ENCODE data around the gene ARHGEF18. TPM values are rescaled to one million over a fixed set of nuclear protein-coding genes. Genes with fewer than 3 reads are reported as not detected.
A peak's percentile ranks its signal among the peaks of the same experiment; 100 is the strongest.

ARHGEF18 gene
- total RNA-seq, 1 experiment from 2014 or later, result 33.2 TPM

DNA sequence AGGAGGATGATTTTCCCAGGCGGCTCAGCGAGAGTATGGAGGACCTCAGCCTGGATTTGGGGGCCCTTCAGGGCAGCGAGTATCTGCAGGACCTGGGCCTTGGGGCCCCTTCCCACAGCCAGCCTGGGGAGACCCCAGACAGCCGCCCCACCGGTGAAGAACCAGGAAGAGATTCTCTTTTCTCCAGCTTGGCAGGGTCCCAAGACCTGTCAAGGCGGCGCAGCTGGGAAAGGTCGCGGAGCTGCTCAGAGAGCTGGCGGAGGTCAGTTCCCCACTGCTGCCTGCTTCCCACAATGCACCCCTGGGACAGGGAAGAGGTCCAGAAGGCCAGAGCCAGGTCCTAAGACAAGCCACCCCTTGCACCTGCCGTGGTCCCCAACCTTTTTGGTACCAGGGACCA lies 24.1 kb downstream of the ARHGEF18 start:
- no peak for DNase-seq (ENCODE audit: low spot score)
- in situ Hi-C loops (cut with HindIII; ENCODE audit: low sequenced_read_pairs), result no loop called here

- in situ Hi-C loops (cut with HindIII; ENCODE audit: low sequenced_read_pairs), result no loop called here
- DNase-seq (ENCODE audit: low spot score), result no peak
Measured at GRCh38 chr19:7373862-7374261, 25.1 kb downstream of the ARHGEF18 start.

- DNase-seq (ENCODE audit: low spot score), result no peak
- in situ Hi-C loops (cut with HindIII; ENCODE audit: low sequenced_read_pairs), result no loop called here
Measured at GRCh38 chr19:7376151-7376852, 27.6 kb downstream of the ARHGEF18 start.

- in situ Hi-C loops (cut with HindIII; ENCODE audit: low sequenced_read_pairs), result no loop called here
- no peak for DNase-seq (ENCODE audit: low spot score)
Measured at GRCh38 chr19:7377196-7377595, 28.5 kb downstream of the ARHGEF18 start.

DNA sequence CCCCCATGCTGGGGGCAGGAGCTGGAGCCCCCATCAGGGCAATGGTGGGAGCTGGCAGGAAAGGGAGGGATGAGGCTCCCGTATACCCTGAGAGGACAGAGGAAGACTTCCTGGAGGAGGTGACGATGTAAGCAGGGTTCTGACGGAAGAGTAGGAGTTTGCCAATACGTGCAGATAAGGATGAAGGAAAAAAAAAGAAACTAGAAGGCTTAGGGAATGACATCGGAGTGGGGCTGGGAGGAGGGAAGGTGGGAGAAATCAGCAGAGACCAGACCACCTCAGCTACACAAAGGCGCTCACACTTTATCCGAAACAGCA lies 32.3 kb downstream of the ARHGEF18 start:
- in situ Hi-C loops (cut with HindIII; ENCODE audit: low sequenced_read_pairs), result no loop called here
- DNase-seq (ENCODE audit: low spot score), result no peak

DNA sequence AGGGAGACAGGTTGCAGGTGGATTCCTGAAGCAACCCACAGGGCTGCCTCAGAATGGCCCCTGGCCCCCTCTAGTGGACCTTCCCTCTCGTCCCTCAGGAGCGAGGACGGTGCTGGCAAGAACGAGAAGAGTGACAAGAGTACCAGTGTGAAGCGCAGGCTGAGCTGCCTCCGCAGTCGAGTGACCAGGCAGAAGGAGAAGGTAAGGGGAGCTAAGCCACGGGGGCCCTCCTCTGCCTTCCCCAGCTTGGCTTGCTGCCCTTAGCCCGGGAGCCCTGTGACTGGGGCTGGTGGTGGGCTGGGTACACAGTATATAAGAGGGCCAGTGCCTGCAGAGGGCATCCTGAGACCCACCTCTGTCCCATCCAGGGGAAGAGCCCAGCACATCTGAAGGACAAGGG lies 34.0 kb downstream of the ARHGEF18 start:
- in situ Hi-C loops (cut with HindIII; ENCODE audit: low sequenced_read_pairs), result no loop called here
- no peak for DNase-seq (ENCODE audit: low spot score)

- no peak for DNase-seq (ENCODE audit: low spot score)
- in situ Hi-C loops (cut with HindIII; ENCODE audit: low sequenced_read_pairs), result no loop called here
Measured at GRCh38 chr19:7383284-7383683, 34.5 kb downstream of the ARHGEF18 start.

DNA sequence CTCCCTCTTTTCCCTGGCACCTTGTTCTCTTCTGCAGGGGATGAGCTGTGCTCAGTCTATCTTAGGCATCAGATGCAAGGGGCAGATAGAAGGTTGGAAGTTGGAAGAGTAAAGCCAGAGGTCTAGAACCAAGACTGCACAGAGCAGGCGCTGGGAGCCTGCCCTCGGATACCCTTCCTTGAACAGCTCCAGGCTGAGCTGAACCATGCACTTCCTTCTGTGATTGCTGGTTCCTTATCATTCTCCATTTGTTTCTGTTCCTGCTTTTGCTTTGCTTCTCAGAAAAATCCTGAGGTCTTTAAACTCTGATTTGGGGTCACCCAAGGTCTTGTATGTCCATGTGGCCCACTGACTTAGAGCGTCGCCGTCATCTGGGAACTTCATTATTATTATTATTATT lies 36.3 kb downstream of the ARHGEF18 start:
- no peak for DNase-seq (ENCODE audit: low spot score)
- in situ Hi-C loops (cut with HindIII; ENCODE audit: low sequenced_read_pairs), result no loop called here

DNA sequence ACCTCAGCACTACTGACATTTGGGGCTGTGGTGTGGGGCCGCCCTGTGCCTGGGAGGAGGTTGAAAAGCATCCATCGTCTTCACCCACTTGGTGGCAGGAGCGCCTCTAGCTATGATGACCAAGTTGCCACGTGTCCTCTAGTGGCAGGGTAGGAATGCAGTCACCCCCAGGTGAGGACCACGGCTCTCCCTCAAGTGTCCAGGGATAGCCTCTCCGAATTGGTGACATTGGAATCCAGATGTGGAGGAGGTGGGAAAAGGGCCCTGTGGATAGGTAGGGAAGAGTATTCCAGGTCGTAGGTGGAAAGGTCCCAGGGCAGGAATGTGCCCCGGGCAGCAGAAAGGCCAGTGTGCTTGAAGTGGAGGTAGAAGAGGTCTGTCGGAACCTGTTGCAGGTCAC lies 37.6 kb downstream of the ARHGEF18 start:
- DNase-seq (ENCODE audit: low spot score), result no peak
- in situ Hi-C loops (cut with HindIII; ENCODE audit: low sequenced_read_pairs), result no loop called here

GRCh38 chr19:7386769-7387168 lies 38.0 kb downstream of the ARHGEF18 start:
- no peak for DNase-seq (ENCODE audit: low spot score)
- in situ Hi-C loops (cut with HindIII; ENCODE audit: low sequenced_read_pairs), result no loop called here

DNA sequence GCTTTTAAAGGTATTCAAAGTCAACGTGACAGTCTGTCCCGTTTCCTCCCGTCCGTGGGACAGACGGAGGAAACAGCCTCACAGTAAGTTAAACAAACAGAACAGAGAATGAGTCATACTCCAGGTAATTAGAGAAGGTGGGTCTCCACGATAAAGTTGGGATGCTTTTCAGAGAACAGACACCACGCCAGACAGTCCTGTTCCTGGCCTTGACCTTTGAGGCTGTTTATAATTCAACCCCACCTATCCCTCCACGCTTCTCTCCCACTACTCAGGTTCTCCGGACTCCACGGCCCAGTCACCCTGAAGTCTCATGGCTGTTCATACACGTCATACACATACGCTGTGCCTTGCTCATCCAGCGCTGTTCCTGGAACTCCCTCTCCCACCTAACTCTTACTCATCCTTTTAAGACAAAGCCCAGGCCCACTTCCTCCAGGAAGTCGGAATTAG lies 42.5 kb downstream of the ARHGEF18 start:
- DNase-seq (ENCODE audit: low spot score), result no peak
- in situ Hi-C loops (cut with HindIII; ENCODE audit: low sequenced_read_pairs), result no loop called here

- no peak for DNase-seq (ENCODE audit: low spot score)
- in situ Hi-C loops (cut with HindIII; ENCODE audit: low sequenced_read_pairs), result no loop called here
Measured at GRCh38 chr19:7393459-7393858, 44.7 kb downstream of the ARHGEF18 start.

DNA sequence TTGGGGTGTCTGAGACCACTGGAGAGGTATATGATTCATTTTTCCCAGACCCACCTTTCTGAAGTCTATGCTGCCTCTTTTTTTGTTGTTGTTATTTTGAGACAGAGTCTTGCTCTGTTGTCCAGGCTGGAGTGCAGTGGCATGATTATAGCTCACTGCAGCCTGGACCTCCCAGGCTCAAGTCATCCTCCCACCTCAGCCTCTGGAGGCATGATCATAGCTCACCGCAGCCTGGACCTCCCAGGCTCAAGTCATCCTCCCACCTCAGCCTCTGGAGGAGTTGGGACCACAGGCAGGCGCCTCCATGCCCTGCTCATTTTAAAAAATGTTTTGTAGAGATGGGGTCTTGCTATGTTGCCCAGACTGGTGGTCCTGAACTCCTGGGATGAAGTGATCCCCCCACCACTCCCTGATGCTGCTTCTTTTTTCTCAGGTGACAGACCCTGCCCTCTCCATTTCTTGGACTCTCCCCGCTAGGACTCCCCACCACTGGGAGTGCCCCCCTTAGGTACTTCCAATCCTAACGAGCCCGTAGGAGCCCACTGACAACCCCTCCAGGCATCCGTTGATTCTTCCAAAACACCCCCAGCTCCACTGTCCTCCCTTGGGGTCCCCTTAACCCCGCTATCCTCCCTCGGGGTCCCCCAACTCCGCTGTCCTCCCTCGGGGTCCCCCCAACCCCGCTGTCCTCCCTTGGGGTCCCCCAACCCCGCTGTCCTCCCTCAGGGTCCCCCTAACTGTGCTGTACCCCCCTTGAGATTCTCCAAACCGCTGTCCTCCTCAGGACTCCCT lies 45.4 kb downstream of the ARHGEF18 start:
- in situ Hi-C loops (cut with HindIII; ENCODE audit: low sequenced_read_pairs), result no loop called here
- DNase-seq (ENCODE audit: low spot score), result no peak

DNA sequence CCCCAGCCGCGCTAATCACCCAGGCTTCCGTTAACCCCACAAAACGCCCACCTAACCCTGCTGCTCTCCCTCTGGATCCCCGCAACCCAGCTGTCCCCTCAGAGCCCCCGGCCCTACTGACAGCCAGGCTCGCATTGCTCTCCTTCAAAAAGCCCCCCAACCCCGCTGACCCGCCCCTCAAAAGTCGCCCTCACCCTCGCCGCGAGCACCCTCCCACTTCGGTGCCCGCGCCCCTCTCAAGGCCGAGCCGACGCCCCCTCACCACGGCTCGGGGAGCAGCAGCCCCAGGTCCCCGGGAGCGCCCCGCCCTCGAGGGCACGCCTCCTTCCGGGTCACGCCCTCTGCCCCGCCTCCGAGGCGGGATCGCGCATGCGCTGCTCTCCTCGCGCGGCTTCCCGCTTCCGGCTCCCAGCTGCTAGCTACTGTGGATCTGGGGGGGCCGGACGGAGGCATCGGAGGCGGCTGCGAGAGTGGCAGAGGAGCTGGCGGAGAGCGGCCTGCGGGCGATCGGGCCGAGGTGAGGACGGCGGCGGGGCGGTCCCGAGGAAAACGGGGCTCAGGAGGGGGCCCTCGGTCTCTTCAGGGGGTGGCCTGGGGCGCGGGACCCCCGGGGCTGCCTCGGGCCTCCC lies 46.1 kb downstream of the ARHGEF18 start:
- in situ Hi-C loops (cut with HindIII; ENCODE audit: low sequenced_read_pairs), result no loop called here
- peak; percentile 90 for DNase-seq (ENCODE audit: low spot score)

DNA sequence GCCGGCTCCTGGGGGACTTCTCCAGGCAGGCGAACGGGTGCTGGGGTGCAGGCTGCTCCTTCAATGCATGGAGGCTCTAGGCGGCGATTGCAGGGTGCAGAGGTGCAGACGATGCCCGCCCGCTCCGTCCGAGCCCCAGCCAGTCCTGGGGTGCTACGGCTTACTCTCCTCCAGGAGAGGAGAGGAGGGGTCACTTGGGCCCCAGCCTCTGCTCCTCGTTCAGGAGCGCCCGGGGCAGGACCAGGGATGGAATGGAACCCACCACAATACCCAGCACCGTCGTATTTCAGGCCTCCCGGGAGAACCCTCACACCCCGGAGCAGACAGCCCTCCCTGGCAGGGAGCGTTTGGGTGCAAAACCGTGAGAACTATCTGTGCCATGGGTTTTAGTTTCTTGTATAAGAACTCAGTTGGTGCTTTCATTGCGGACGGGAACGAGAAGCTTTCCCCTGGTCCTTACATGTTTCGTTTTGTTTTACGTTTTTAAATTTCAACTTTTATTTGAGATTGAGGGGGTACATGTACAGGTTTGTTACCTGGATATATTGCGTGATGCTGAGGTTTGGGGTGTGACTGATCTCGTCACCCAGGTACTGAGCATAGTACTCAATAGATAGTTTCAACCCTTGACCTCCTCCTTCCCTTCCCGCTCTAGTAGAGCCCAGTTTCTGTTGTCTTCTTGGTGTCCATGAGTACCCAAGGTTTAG lies 46.8 kb downstream of the ARHGEF18 start:
- DNase-seq (ENCODE audit: low spot score), result peak; percentile 13
- in situ Hi-C loops (cut with HindIII; ENCODE audit: low sequenced_read_pairs), result no loop called here

DNA sequence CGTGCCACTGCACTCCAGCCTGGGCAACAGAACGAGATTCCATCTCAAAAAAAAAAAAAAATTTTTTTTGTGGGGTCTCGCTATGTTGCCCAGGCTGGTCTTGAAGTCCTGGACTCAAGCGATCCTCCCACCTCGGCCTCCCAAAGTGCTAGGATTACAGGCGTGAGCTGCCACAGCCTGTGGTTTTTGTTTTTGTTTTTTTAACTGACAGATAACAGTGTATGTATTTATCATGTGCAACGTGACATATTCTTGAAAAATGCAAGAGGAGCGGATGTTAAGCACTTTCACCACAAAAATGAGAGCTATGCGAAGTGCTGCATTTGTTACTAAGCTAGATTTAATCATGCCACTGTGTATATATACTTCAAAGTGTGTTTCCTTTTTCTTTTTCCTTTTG lies 49.0 kb downstream of the ARHGEF18 start:
- DNase-seq (ENCODE audit: low spot score), result no peak
- in situ Hi-C loops (cut with HindIII; ENCODE audit: low sequenced_read_pairs), result no loop called here
